ENCODE data around the gene FAM210B.

The FAM210B gene

GRCh38 chr20:56391037-56391436 lies 32.3 kb downstream of the FAM210B start:
- peak overlapping the region; percentile 87; the same call in 1 of the 2 replicates for H3K9ac ChIP-seq
- TF ChIP-seq, protein P1, sequence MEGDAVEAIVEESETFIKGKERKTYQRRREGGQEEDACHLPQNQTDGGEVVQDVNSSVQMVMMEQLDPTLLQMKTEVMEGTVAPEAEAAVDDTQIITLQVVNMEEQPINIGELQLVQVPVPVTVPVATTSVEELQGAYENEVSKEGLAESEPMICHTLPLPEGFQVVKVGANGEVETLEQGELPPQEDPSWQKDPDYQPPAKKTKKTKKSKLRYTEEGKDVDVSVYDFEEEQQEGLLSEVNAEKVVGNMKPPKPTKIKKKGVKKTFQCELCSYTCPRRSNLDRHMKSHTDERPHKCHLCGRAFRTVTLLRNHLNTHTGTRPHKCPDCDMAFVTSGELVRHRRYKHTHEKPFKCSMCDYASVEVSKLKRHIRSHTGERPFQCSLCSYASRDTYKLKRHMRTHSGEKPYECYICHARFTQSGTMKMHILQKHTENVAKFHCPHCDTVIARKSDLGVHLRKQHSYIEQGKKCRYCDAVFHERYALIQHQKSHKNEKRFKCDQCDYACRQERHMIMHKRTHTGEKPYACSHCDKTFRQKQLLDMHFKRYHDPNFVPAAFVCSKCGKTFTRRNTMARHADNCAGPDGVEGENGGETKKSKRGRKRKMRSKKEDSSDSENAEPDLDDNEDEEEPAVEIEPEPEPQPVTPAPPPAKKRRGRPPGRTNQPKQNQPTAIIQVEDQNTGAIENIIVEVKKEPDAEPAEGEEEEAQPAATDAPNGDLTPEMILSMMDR (conservative IDR thresholded peaks at IDR 0.05; ENCODE audit: low read depth, low read length): no peak
- peak overlapping the region; percentile 88 for H3K4me2 ChIP-seq
- peak overlapping the region; percentile 45; the same call in 1 of the 2 replicates for H2AFZ ChIP-seq (ENCODE audit: low read depth)
- peak overlapping the region; percentile 86; the same call in 1 of the 2 replicates for H3K27ac ChIP-seq
- H3K4me3 ChIP-seq (IDR thresholded peaks at IDR 0.05; ENCODE audit: insufficient read depth, low read depth, low read length): no peak overlapping the region
- peaks cover 22% of the 10 kb centered on the region for H3K4me1 ChIP-seq (ENCODE audit: low read depth, poor library complexity, severe bottlenecking)
- H4K20me1 ChIP-seq (ENCODE audit: insufficient read depth): no peaks in the 10 kb centered on the region
- peaks cover 14% of the 10 kb centered on the region; the same call in 1 of the 2 replicates for H3K36me3 ChIP-seq (ENCODE audit: insufficient read depth)
- H3K27me3 ChIP-seq (ENCODE audit: insufficient read depth, low read depth): no peaks in the 10 kb centered on the region
- H3K79me2 ChIP-seq (ENCODE audit: insufficient read depth, low read depth): peaks cover 74% of the 10 kb centered on the region

DNA sequence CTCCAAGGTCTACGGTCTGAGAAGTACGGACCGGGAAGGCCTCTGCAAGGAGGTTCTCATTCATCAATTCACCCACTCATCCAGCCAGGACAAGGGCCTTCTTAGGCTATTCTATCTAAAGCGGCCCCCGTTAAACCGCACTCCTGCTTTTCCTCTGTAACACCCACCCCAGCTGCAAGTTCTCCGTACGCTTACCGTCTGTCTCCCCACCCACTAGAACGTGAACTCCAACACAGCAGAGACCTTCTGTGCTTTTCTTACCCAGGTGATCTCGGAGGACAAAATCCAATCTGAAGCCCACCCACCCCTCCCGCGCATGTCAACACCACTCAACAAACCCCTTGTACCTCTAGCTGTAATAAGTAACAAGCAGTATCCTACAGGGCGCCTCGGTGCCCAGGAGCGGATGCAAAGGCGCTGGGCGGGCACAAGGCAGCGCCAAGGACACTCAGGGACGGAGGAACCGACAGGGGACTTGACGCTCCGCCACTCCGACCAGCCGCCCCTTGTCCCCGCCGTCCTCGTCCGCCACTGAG lies 32.9 kb downstream of the FAM210B start:
- Histone ChIP-seq H4K20me1 (ENCODE audit: insufficient read depth) (no peaks in the 10 kb centered on the region), H3K4me3 (IDR thresholded peaks at IDR 0.05; ENCODE audit: insufficient read depth, low read depth, low read length) (no peak overlapping the region), H3K27ac (peak overlapping the region; percentile 86), H3K27me3 (ENCODE audit: insufficient read depth, low read depth) (no peaks in the 10 kb centered on the region), H3K4me2 (peak overlapping the region; percentile 88), H3K79me2 (ENCODE audit: insufficient read depth, low read depth) (peaks cover 75% of the 10 kb centered on the region), H3K9ac (peak overlapping the region; percentile 87), H2AFZ (ENCODE audit: low read depth) (peak overlapping the region; percentile 45), H3K4me1 (ENCODE audit: low read depth, poor library complexity, severe bottlenecking) (peaks cover 22% of the 10 kb centered on the region), H3K36me3 (ENCODE audit: insufficient read depth) (peaks cover 14% of the 10 kb centered on the region; the same call in 1 of the 2 replicates)
- TF ChIP-seq, protein P1 (conservative IDR thresholded peaks at IDR 0.05; ENCODE audit: low read depth, low read length): no peak

DNA sequence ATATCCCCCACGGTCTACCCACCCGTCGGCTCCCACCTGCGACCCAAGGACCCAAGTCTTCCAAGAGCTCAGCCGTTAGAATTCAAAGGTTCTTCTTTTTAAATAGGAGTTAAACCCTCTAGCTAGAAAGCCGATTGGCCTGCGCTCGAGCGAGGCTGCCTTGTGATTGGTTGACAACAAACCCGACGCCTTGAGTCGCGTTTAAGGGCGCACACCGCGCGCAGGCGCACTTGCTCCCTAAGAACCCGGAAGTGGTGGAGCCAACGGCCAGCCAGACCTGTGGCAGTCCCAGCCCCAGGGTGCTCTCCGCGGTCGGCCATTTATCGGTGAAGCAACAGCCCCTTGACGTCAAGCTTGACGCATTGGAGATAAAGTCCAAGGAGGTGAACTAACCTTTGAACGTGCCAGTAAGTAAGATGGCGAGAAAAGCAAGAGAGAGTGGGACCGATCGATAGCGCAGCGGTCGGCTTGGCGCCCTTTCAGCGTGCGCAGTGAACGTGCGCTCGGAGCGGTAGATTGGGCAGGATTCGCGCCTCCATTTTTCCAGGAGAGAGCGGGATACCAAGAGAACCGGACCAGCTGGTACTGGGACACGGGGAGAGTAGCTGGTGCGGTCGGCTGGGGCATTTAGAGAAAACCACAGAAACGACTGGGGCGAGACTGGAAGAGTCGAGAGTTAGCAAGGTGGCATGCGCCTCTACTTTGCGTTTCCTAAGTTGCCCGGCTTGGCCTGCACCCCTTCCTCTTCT lies 33.5 kb downstream of the FAM210B start, which contains the start of the genes AURKA and CSTF1:
Gene AURKA (minus strand): TSS at position 84 of the 749 bp plus-strand sequence. CDS start 4,018 bp downstream, outside the sequence.
Gene CSTF1 (plus strand): TSS at position 514 of the 749 bp plus-strand sequence. CDS start 2,908 bp downstream, outside the sequence.
- TF ChIP-seq, protein P1 (conservative IDR thresholded peaks at IDR 0.05; ENCODE audit: low read depth, low read length): no peak
- Histone ChIP-seq H3K79me2 (ENCODE audit: insufficient read depth, low read depth) (peaks cover 72% of the 10 kb centered on the region), H3K27me3 (ENCODE audit: insufficient read depth, low read depth) (no peaks in the 10 kb centered on the region), H3K4me1 (ENCODE audit: low read depth, poor library complexity, severe bottlenecking) (peaks cover 22% of the 10 kb centered on the region), H3K4me3 (IDR thresholded peaks at IDR 0.05; ENCODE audit: insufficient read depth, low read depth, low read length) (no peak within 1 kb of the TSS), H4K20me1 (ENCODE audit: insufficient read depth) (no peaks in the 10 kb centered on the region), H3K36me3 (ENCODE audit: insufficient read depth) (peaks cover 20% of the 10 kb centered on the region; the same call in 1 of the 2 replicates), H2AFZ (ENCODE audit: low read depth) (peak within 1 kb of the TSS; percentile 45), H3K9ac (peak within 1 kb of the TSS; percentile 87), H3K4me2 (peak within 1 kb of the TSS; percentile 95), H3K27ac (peak within 1 kb of the TSS; percentile 86)

DNA sequence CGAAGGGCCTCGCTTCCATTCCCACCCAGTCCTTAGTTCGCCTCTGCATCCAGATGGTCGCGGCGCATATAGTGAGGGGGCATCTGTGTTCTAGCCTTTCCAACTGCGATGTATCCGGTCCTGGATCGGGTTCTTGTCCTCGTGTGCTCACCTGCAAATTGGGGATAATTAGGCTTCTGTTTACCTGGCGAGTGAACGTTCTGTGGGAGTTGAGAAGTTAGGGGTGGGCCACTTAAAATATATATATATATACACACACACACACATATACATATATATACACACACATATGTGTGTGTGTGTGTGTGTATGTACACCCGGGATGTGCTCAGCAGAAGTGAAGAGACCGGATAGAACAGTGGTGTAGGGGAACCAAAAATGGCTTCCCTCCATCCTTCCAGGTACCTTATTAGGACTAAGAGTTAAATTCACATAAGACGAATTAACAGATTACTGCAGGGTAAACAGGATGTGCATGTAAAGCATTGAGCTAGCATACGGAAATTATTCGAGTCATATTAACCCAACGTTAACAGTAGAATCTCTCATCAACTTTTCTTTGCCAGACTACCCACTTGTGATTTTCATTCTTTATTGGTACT lies 34.2 kb downstream of the FAM210B start:
- Histone ChIP-seq H4K20me1 (ENCODE audit: insufficient read depth) (no peaks in the 10 kb centered on the region), H3K36me3 (ENCODE audit: insufficient read depth) (peaks cover 18% of the 10 kb centered on the region; the same call in 1 of the 2 replicates), H2AFZ (ENCODE audit: low read depth) (peak overlapping the region; percentile 45), H3K79me2 (ENCODE audit: insufficient read depth, low read depth) (peaks cover 65% of the 10 kb centered on the region), H3K4me1 (ENCODE audit: low read depth, poor library complexity, severe bottlenecking) (peaks cover 22% of the 10 kb centered on the region), H3K9ac (peak overlapping the region; percentile 87), H3K4me3 (IDR thresholded peaks at IDR 0.05; ENCODE audit: insufficient read depth, low read depth, low read length) (no peak overlapping the region), H3K27me3 (ENCODE audit: insufficient read depth, low read depth) (no peaks in the 10 kb centered on the region), H3K27ac (peak overlapping the region; percentile 86), H3K4me2 (peak overlapping the region; percentile 95)
- TF ChIP-seq, protein P1 (conservative IDR thresholded peaks at IDR 0.05; ENCODE audit: low read depth, low read length): no peak
